SIG-M5 (cell line): Measurements from ENCODE around the gene THEM4.

Experiments used
- DNase-seq: peaks from one replicate; lab custom pipeline; 2025; lab: John Stamatoyannopoulos, UW

The THEM4 gene

GRCh38 chr1:151837197-151837596, 72.1 kb downstream of the THEM4 start:
- no peak for DNase-seq

GRCh38 chr1:151835596-151835995, 73.7 kb downstream of the THEM4 start:
- DNase-seq: no peak

GRCh38 chr1:151834239-151834638, 75.1 kb downstream of the THEM4 start:
- DNase-seq: no peak

GRCh38 chr1:151833172-151833900, 76.0 kb downstream of the THEM4 start:
- no peak for DNase-seq

GRCh38 chr1:151832318-151832980, 76.9 kb downstream of the THEM4 start:
- DNase-seq: no peak

- no peak for DNase-seq
Observed at GRCh38 chr1:151831605-151832004, 77.7 kb downstream of the THEM4 start, which contains the start of gene RORC. RORC (minus strand) TSS chr1:151831802; CDS start chr1:151831764, 38 bp downstream.

- no peak for DNase-seq
Observed at GRCh38 chr1:151831256-151831591, 78.1 kb downstream of the THEM4 start.

- DNase-seq: no peak
Observed at GRCh38 chr1:151830055-151830454, 79.3 kb downstream of the THEM4 start.

- DNase-seq: no peak
Observed at GRCh38 chr1:151829352-151830046, 79.8 kb downstream of the THEM4 start.

- DNase-seq: no peak
Observed at GRCh38 chr1:151828921-151829320, 80.4 kb downstream of the THEM4 start.

- DNase-seq: no peak
Observed at GRCh38 chr1:151827853-151828252, 81.5 kb downstream of the THEM4 start.

GRCh38 chr1:151825751-151826660, 83.3 kb downstream of the THEM4 start:
- no peak for DNase-seq

GRCh38 chr1:151825204-151825603, 84.1 kb downstream of the THEM4 start:
- no peak for DNase-seq
